ENCODE measurements around the gene FAT2.

FAT2 gene

GRCh38 chr5:151627650-151628049, 36.5 kb upstream of the FAT2 start:
- Histone ChIP-seq H3K4me3 (ENCODE audit: insufficient read depth, low read depth, low read length, poor library complexity, severe bottlenecking) (no peak overlapping the region), H3K4me1 (ENCODE audit: control insufficient read depth, insufficient read depth, low read length, poor library complexity, severe bottlenecking) (no peaks in the 10 kb centered on the region), H3K36me3 (ENCODE audit: control insufficient read depth, insufficient read depth, low read length) (no peaks in the 10 kb centered on the region), H3K27me3 (replicated peaks; ENCODE audit: control insufficient read depth, insufficient read depth, low read length, poor library complexity, severe bottlenecking) (no peaks in the 10 kb centered on the region), H3K27ac (ENCODE audit: insufficient read depth, low read length, poor library complexity, severe bottlenecking) (no peak overlapping the region), H3K9me3 (ENCODE audit: control insufficient read depth, low read length) (no peaks in the 10 kb centered on the region)
- DNase-seq: no peak

- Histone ChIP-seq H3K36me3 (ENCODE audit: control insufficient read depth, insufficient read depth, low read length) (no peaks in the 10 kb centered on the region), H3K4me3 (ENCODE audit: insufficient read depth, low read depth, low read length, poor library complexity, severe bottlenecking) (no peak overlapping the region), H3K4me1 (ENCODE audit: control insufficient read depth, insufficient read depth, low read length, poor library complexity, severe bottlenecking) (no peaks in the 10 kb centered on the region)
Measured at GRCh38 chr5:151625285-151625684, 34.2 kb upstream of the FAT2 start.

GRCh38 chr5:151624476-151624875, 33.3 kb upstream of the FAT2 start:
- DNase-seq: no peak
- Histone ChIP-seq H3K36me3 (ENCODE audit: control insufficient read depth, insufficient read depth, low read length) (no peaks in the 10 kb centered on the region), H3K27me3 (replicated peaks; ENCODE audit: control insufficient read depth, insufficient read depth, low read length, poor library complexity, severe bottlenecking) (no peaks in the 10 kb centered on the region), H3K4me1 (ENCODE audit: control insufficient read depth, insufficient read depth, low read length, poor library complexity, severe bottlenecking) (no peaks in the 10 kb centered on the region), H3K27ac (ENCODE audit: insufficient read depth, low read length, poor library complexity, severe bottlenecking) (no peak overlapping the region), H3K4me3 (ENCODE audit: insufficient read depth, low read depth, low read length, poor library complexity, severe bottlenecking) (no peak overlapping the region), H3K9me3 (ENCODE audit: control insufficient read depth, low read length) (no peaks in the 10 kb centered on the region)

More at GRCh38 chr5:151625285-151625684, 34.2 kb upstream of the FAT2 start:
- Histone ChIP-seq H3K9me3 (ENCODE audit: control insufficient read depth, low read length) (no peaks in the 10 kb centered on the region), H3K27ac (ENCODE audit: insufficient read depth, low read length, poor library complexity, severe bottlenecking) (no peak overlapping the region), H3K27me3 (replicated peaks; ENCODE audit: control insufficient read depth, insufficient read depth, low read length, poor library complexity, severe bottlenecking) (no peaks in the 10 kb centered on the region)
- no peak for DNase-seq

- no peaks in the 10 kb centered on the region for H3K9me3 ChIP-seq (ENCODE audit: control insufficient read depth, low read length)
- no peaks in the 10 kb centered on the region for H3K4me1 ChIP-seq (ENCODE audit: control insufficient read depth, insufficient read depth, low read length, poor library complexity, severe bottlenecking)
- H3K36me3 ChIP-seq (ENCODE audit: control insufficient read depth, insufficient read depth, low read length): no peaks in the 10 kb centered on the region
- no peak overlapping the region for H3K27ac ChIP-seq (ENCODE audit: insufficient read depth, low read length, poor library complexity, severe bottlenecking)
- H3K4me3 ChIP-seq (ENCODE audit: insufficient read depth, low read depth, low read length, poor library complexity, severe bottlenecking): no peak overlapping the region
- no peak for DNase-seq
- no peaks in the 10 kb centered on the region for H3K27me3 ChIP-seq (replicated peaks; ENCODE audit: control insufficient read depth, insufficient read depth, low read length, poor library complexity, severe bottlenecking)
Measured at GRCh38 chr5:151622367-151623088, 31.4 kb upstream of the FAT2 start.

- H3K27me3 ChIP-seq (replicated peaks; ENCODE audit: control insufficient read depth, insufficient read depth, low read length, poor library complexity, severe bottlenecking): no peaks in the 10 kb centered on the region
- H3K4me3 ChIP-seq (ENCODE audit: insufficient read depth, low read depth, low read length, poor library complexity, severe bottlenecking): no peak overlapping the region
- peaks cover 3% of the 10 kb centered on the region for H3K4me1 ChIP-seq (ENCODE audit: control insufficient read depth, insufficient read depth, low read length, poor library complexity, severe bottlenecking)
- H3K27ac ChIP-seq (ENCODE audit: insufficient read depth, low read length, poor library complexity, severe bottlenecking): no peak overlapping the region
- no peak for DNase-seq
- no peaks in the 10 kb centered on the region for H3K36me3 ChIP-seq (ENCODE audit: control insufficient read depth, insufficient read depth, low read length)
- H3K9me3 ChIP-seq (ENCODE audit: control insufficient read depth, low read length): no peaks in the 10 kb centered on the region
Measured at GRCh38 chr5:151620461-151620840, 29.3 kb upstream of the FAT2 start.

- no peak overlapping the region for H3K4me3 ChIP-seq (ENCODE audit: insufficient read depth, low read depth, low read length, poor library complexity, severe bottlenecking)
- H3K36me3 ChIP-seq (ENCODE audit: control insufficient read depth, insufficient read depth, low read length): no peaks in the 10 kb centered on the region
- H3K27me3 ChIP-seq (replicated peaks; ENCODE audit: control insufficient read depth, insufficient read depth, low read length, poor library complexity, severe bottlenecking): no peaks in the 10 kb centered on the region
- no peaks in the 10 kb centered on the region for H3K9me3 ChIP-seq (ENCODE audit: control insufficient read depth, low read length)
- no peak for DNase-seq
- peaks cover 8% of the 10 kb centered on the region for H3K4me1 ChIP-seq (ENCODE audit: control insufficient read depth, insufficient read depth, low read length, poor library complexity, severe bottlenecking)
- H3K27ac ChIP-seq (ENCODE audit: insufficient read depth, low read length, poor library complexity, severe bottlenecking): no peak overlapping the region
Measured at GRCh38 chr5:151619812-151620460, 28.8 kb upstream of the FAT2 start.

GRCh38 chr5:151618907-151619306, 27.8 kb upstream of the FAT2 start:
- Histone ChIP-seq H3K4me3 (ENCODE audit: insufficient read depth, low read depth, low read length, poor library complexity, severe bottlenecking) (no peak overlapping the region), H3K36me3 (ENCODE audit: control insufficient read depth, insufficient read depth, low read length) (no peaks in the 10 kb centered on the region), H3K27ac (ENCODE audit: insufficient read depth, low read length, poor library complexity, severe bottlenecking) (no peak overlapping the region), H3K4me1 (ENCODE audit: control insufficient read depth, insufficient read depth, low read length, poor library complexity, severe bottlenecking) (peaks cover 17% of the 10 kb centered on the region), H3K27me3 (replicated peaks; ENCODE audit: control insufficient read depth, insufficient read depth, low read length, poor library complexity, severe bottlenecking) (no peaks in the 10 kb centered on the region), H3K9me3 (ENCODE audit: control insufficient read depth, low read length) (no peaks in the 10 kb centered on the region)
- DNase-seq: no peak

GRCh38 chr5:151617841-151618710, 26.9 kb upstream of the FAT2 start:
- no peak overlapping the region for H3K4me3 ChIP-seq (ENCODE audit: insufficient read depth, low read depth, low read length, poor library complexity, severe bottlenecking)
- H3K36me3 ChIP-seq (ENCODE audit: control insufficient read depth, insufficient read depth, low read length): no peaks in the 10 kb centered on the region
- no peaks in the 10 kb centered on the region for H3K27me3 ChIP-seq (replicated peaks; ENCODE audit: control insufficient read depth, insufficient read depth, low read length, poor library complexity, severe bottlenecking)

GRCh38 chr5:151617383-151617840, 26.3 kb upstream of the FAT2 start:
- Histone ChIP-seq H3K27me3 (replicated peaks; ENCODE audit: control insufficient read depth, insufficient read depth, low read length, poor library complexity, severe bottlenecking) (no peaks in the 10 kb centered on the region), H3K9me3 (ENCODE audit: control insufficient read depth, low read length) (no peaks in the 10 kb centered on the region), H3K4me3 (ENCODE audit: insufficient read depth, low read depth, low read length, poor library complexity, severe bottlenecking) (no peak overlapping the region), H3K27ac (ENCODE audit: insufficient read depth, low read length, poor library complexity, severe bottlenecking) (no peak overlapping the region), H3K4me1 (ENCODE audit: control insufficient read depth, insufficient read depth, low read length, poor library complexity, severe bottlenecking) (peaks cover 21% of the 10 kb centered on the region), H3K36me3 (ENCODE audit: control insufficient read depth, insufficient read depth, low read length) (no peaks in the 10 kb centered on the region)
- no peak for DNase-seq

More at GRCh38 chr5:151617841-151618710, 26.9 kb upstream of the FAT2 start:
- peaks cover 21% of the 10 kb centered on the region for H3K4me1 ChIP-seq (ENCODE audit: control insufficient read depth, insufficient read depth, low read length, poor library complexity, severe bottlenecking)
- H3K27ac ChIP-seq (ENCODE audit: insufficient read depth, low read length, poor library complexity, severe bottlenecking): no peak overlapping the region
- DNase-seq: no peak
- H3K9me3 ChIP-seq (ENCODE audit: control insufficient read depth, low read length): no peaks in the 10 kb centered on the region
